Measurements from ENCODE around the gene ASPSCR1.

DNA sequence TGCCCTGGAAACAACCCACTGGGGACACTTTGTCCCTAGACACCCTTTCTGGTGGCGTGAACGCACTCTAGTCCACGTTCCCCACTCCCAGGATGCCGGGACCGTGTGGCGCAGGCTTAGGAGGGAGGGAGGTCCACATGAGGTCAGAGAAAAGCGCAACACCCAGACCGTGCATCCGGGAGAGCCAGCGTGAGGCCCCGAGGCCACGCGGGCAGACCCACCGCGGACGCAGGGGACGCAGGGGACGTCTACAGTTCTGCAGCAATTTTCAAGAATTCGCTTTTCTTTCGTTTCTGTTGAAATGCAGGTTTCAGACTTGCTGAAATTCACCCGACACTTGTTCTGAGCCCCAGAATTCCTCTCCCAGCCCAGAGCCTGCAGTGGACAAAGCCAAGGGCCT, 69.5 kb downstream of the ASPSCR1 start:
- TF ChIP-seq, protein P1, sequence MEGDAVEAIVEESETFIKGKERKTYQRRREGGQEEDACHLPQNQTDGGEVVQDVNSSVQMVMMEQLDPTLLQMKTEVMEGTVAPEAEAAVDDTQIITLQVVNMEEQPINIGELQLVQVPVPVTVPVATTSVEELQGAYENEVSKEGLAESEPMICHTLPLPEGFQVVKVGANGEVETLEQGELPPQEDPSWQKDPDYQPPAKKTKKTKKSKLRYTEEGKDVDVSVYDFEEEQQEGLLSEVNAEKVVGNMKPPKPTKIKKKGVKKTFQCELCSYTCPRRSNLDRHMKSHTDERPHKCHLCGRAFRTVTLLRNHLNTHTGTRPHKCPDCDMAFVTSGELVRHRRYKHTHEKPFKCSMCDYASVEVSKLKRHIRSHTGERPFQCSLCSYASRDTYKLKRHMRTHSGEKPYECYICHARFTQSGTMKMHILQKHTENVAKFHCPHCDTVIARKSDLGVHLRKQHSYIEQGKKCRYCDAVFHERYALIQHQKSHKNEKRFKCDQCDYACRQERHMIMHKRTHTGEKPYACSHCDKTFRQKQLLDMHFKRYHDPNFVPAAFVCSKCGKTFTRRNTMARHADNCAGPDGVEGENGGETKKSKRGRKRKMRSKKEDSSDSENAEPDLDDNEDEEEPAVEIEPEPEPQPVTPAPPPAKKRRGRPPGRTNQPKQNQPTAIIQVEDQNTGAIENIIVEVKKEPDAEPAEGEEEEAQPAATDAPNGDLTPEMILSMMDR (IDR thresholded peaks at IDR 0.05) = no peak
- no peak for TF ChIP-seq POLR2A (IDR thresholded peaks at IDR 0.05)

All from body of pancreas (tissue), 4 donors.